ENCODE results near the gene PWWP2A.
"Not testable (repeated sequence)": the region's sequence is repeated elsewhere in the genome, so short reads cannot be mapped to it uniquely, and the experiment has no call there.

Gene PWWP2A

GRCh38 chr5:160079753-160080152, 39.5 kb downstream of the PWWP2A start:
- DNase-seq, result no peak

- DNase-seq, result no peak
Observed at GRCh38 chr5:160076997-160077396, 42.3 kb downstream of the PWWP2A start.

- no peak for DNase-seq
Observed at GRCh38 chr5:160075073-160075472, 44.2 kb downstream of the PWWP2A start.

GRCh38 chr5:160071916-160072315, 47.3 kb downstream of the PWWP2A start:
- DNase-seq, result no peak

GRCh38 chr5:160071516-160071915, 47.7 kb downstream of the PWWP2A start:
- peak in 24 of 58 donors; percentile 1 to 47 (median 16) for DNase-seq

GRCh38 chr5:160069120-160069519, 50.1 kb downstream of the PWWP2A start:
- not testable (repeated sequence) for DNase-seq

- DNase-seq, result no peak
Observed at GRCh38 chr5:160064995-160065614, 54.1 kb downstream of the PWWP2A start.

GRCh38 chr5:160064417-160064810, 54.8 kb downstream of the PWWP2A start:
- no peak for DNase-seq

- DNase-seq, result no peak
Observed at GRCh38 chr5:160061770-160062169, 57.5 kb downstream of the PWWP2A start.

- DNase-seq, result no peak
Observed at GRCh38 chr5:160060001-160060400, 59.2 kb downstream of the PWWP2A start.

GRCh38 chr5:160057256-160057655, 62.0 kb downstream of the PWWP2A start:
- DNase-seq, result no peak

GRCh38 chr5:160054831-160055230, 64.4 kb downstream of the PWWP2A start:
- DNase-seq, result no peak

- no peak for DNase-seq
Observed at GRCh38 chr5:160054047-160054446, 65.2 kb downstream of the PWWP2A start.

- DNase-seq, result no peak
Observed at GRCh38 chr5:160049099-160049498, 70.2 kb downstream of the PWWP2A start.

GRCh38 chr5:160048131-160048530, 71.1 kb downstream of the PWWP2A start:
- DNase-seq, result no peak

- DNase-seq, result no peak
Observed at GRCh38 chr5:160047423-160047822, 71.8 kb downstream of the PWWP2A start.

- peak in 1 of 58 donors; percentile 36 for DNase-seq
Observed at GRCh38 chr5:160044967-160045366, 74.3 kb downstream of the PWWP2A start.

GRCh38 chr5:160044391-160044804, 74.9 kb downstream of the PWWP2A start:
- no peak for DNase-seq

- no peak for DNase-seq
Observed at GRCh38 chr5:160042671-160043070, 76.6 kb downstream of the PWWP2A start.
